Rectal smooth muscle tissue (tissue), 1 donor: ENCODE data around the gene XCR1.
"Not testable (repeated sequence)": the region's sequence is repeated elsewhere in the genome, so short reads cannot be mapped to it uniquely, and the experiment has no call there.

Experiments used
- H3K27ac ChIP-seq: one replicate; pipeline ENCODE4 v1.7.0; 2013; ENCODE audit warnings: low read depth, low read length, inconsistent platforms
- H3K27me3 ChIP-seq: one replicate; pipeline ENCODE4 v1.7.0; 2013; ENCODE audit warnings: low read length; ENCODE audit not compliant: control insufficient read depth, insufficient read depth
- H3K36me3 ChIP-seq: one replicate; pipeline ENCODE4 v1.7.0; 2013; ENCODE audit warnings: low read length; ENCODE audit not compliant: control insufficient read depth, insufficient read depth
- H3K4me1 ChIP-seq: one replicate; pipeline ENCODE4 v1.7.0; 2013; ENCODE audit warnings: low read length; ENCODE audit not compliant: control insufficient read depth, insufficient read depth
- H3K4me3 ChIP-seq: one replicate; pipeline ENCODE4 v1.7.0; 2013; ENCODE audit warnings: low read length
- H3K9ac ChIP-seq: one replicate; pipeline ENCODE4 v1.7.0; 2013; ENCODE audit warnings: low read length

The XCR1 gene

DNA sequence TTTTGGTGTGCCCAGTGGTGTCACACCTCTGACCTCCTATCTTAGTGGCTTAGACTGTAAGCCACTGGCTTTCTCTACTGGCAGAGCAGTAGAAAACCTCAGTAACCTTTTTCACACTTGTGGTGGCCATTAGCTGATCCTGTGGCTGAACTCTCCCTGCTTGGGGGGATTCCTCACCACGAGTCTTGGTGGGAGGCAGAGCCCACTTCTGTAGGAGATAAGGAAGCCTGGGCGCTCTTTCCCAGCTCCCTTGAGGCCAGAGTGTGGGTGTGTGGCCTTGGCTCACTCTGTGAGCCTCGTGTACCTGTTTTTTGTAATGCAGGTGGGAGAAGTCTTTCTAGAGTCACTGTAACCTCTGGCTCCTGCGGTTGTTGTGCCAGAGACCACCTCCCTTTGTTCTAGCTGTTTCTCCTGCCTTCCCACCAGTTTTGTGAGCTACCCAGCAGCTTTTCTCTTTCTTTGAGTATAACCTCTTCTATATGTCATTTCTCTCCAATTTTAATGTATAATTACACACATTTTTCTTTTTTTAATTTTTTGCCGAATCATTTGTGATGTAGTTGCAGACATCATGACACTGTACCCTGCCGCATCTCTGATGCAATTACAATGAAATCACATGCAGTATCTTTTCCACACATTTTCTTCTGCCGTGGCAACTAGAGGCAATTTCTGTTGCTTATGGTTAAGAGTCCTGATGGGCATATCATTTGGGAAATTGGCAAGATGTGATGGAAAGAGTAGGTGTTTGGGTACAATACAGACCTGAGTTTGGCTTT lies 13.8 kb downstream of the XCR1 start:
- H3K36me3 ChIP-seq: no peaks in the 10 kb centered on the region
- H3K27me3 ChIP-seq: no peaks in the 10 kb centered on the region
- H3K27ac ChIP-seq: no peak overlapping the region
- no peak overlapping the region for H3K4me3 ChIP-seq
- no peaks in the 10 kb centered on the region for H3K4me1 ChIP-seq
- H3K9ac ChIP-seq: no peak overlapping the region

DNA sequence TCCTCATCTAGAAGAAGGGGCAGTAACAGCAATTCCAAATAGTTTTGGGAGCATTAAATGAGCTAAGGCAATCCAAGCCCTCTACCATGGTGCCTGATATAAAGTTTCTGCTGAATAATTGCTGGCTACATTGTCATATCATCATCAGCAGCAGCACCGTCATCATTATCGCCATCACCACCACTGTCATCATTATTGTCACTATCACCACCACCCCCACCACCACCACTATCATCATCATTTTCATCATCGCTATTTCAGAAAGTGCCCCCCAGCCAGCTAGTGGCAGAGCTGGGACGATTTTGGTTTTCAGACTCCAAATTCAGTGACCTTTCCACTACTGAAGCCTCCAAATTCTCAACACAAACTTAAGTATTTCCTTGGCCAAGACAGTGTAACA lies 15.0 kb downstream of the XCR1 start:
- H3K27me3 ChIP-seq: no peaks in the 10 kb centered on the region
- no peak overlapping the region for H3K27ac ChIP-seq
- no peak overlapping the region for H3K9ac ChIP-seq
- no peaks in the 10 kb centered on the region for H3K36me3 ChIP-seq
- no peak overlapping the region for H3K4me3 ChIP-seq
- no peaks in the 10 kb centered on the region for H3K4me1 ChIP-seq

DNA sequence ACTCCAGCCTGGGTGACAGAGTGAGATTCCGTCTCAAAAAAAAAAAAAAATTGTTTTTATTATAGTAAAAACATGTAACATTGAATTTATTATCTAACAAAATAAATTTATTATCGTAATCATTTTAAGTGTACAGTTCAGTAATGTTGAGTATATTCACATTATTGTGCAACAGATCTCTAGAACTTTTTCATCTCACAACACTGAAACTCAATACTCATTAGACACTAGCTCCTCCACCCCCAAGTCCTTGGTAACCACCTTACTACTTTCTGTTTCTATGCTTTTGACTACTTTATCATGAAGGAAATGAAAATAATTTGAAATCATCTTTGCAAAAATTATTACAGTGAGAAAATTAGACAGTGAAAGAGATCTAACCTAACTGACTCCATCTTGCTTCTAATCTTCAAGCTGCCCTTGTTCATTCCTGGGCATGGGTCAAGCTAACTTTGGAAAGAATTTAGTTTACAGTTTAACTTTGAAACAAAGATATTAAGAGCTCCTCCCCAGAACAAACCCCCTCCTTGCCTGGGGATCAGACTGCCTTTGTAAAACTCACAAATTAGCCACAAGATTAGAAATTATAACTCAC lies 16.7 kb downstream of the XCR1 start:
- Histone ChIP-seq H3K4me3 (no peak overlapping the region), H3K9ac (no peak overlapping the region), H3K27ac (no peak overlapping the region), H3K27me3 (no peaks in the 10 kb centered on the region), H3K36me3 (no peaks in the 10 kb centered on the region), H3K4me1 (peaks cover 4% of the 10 kb centered on the region)

DNA sequence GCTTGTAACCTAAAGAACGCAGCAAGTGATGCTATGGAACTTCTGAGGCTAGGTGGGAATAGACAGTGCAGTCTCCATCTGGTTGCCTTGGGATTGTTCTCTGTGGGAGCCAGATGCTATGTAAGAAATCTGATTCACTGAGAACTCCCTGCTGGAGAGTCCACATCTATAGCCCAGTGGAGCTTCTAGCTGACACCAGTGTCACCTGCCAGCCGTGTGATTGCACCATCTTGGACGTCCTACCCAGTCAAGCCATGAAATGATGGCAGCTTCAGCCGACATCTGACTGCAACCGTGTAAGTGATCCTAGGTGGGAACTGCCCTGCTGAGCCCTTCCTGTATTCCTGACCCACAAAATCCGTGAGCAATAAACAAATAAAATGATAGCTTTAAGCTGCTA lies 19.2 kb downstream of the XCR1 start:
- peaks cover 4% of the 10 kb centered on the region for H3K4me1 ChIP-seq
- H3K27ac ChIP-seq: no peak overlapping the region
- no peaks in the 10 kb centered on the region for H3K27me3 ChIP-seq
- H3K4me3 ChIP-seq: no peak overlapping the region
- no peak overlapping the region for H3K9ac ChIP-seq
- no peaks in the 10 kb centered on the region for H3K36me3 ChIP-seq

DNA sequence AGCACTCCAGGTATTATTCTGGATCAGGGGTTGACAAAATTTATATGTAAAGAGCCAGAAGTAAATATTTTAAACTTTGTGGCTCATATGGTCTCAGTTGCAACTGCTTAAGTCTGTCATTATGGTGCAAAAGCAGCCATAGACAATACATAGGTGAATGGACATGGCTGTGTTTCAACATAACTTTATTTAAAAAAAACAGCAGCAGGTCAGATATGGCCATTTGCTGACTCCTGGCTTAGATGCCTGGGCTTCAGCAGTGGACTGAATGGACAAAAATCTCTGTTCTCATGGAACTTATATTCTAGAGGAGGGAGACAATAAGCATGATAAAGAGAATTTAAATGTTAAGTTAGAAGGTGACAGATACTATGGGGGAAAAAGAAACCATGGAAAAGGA lies 20.0 kb downstream of the XCR1 start:
- Histone ChIP-seq H3K36me3 (no peaks in the 10 kb centered on the region), H3K9ac (no peak overlapping the region), H3K27ac (no peak overlapping the region), H3K27me3 (no peaks in the 10 kb centered on the region), H3K4me1 (peaks cover 4% of the 10 kb centered on the region), H3K4me3 (no peak overlapping the region)

DNA sequence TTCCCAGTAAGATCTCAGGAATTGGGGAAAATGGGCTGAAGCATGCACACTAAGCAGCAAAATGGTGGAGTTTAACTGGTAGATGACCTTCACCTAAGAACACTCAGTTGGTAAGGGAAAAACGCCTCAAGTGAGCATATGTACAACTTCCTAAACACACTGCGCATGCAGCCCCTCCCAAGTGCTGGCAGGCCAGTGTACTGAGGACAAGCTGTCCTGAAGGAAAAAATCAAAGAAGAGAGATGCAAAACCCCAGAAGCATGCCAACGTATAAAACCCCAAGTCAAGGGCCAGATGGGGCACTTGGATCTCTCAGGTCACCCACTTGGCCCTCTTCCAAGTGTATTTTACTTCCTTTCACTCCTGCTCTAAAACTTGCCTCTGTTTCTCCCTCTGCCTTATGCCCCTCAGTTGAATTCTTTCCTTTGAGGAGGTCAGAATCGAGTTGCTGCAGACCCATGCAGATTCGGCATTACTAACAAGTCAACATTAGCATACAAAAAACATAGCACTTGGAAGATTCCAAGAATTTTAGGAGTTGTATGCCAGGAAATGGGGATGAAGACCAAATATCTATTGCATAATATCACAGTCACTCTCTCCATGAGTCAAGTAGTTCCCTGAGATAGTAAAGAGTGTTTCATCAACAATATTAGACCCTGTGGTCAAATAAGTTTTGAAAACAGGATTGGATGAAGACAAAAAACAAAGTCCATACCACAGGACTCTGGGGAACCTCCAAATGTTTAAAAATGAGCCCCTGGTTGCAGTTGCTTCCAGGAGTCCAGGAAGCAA lies 20.8 kb downstream of the XCR1 start:
- Histone ChIP-seq H3K9ac (no peak overlapping the region), H3K4me3 (no peak overlapping the region), H3K36me3 (no peaks in the 10 kb centered on the region), H3K27me3 (no peaks in the 10 kb centered on the region), H3K27ac (no peak overlapping the region), H3K4me1 (peaks cover 4% of the 10 kb centered on the region)

DNA sequence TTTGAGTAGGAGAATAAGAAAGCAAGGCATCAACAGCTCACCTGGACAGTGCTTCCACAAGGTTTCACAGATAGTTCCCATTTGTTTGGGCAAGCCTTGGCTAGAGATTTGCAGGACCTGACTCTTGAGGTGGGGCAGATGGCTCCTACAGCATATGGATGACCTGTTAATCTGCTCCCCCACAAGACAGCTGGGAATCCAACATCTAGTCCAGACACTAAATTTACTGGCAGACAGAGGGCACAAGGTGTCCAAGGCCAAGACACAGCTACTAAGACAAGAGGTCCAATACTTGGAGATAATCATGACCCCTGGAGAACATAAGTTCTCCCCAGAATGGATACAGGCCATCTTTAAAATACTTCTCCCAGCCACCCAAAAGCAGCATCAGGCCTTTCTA lies 23.6 kb downstream of the XCR1 start:
- H3K36me3 ChIP-seq, H3K4me1 ChIP-seq, H3K27ac ChIP-seq, H3K9ac ChIP-seq, H3K4me3 ChIP-seq, H3K27me3 ChIP-seq: not testable (repeated sequence)

DNA sequence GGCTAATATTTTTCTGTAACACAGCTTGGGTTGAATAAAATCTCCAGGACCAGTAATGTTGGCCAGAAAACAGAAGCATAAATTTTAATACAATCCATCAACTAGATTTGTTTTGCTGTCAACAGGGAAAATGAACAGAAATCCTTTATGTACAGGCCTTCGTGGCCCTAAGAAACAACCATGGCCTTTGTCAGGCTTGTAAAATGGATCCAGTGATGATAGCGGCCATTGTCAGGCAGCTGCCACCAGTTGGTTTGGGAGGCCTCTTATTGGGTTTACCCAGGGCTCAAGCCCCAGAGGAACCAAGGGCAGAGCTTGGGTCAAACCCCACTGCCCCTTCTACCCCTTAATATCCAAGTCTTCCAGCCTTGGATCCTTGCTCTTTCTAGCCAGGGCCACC lies 26.1 kb downstream of the XCR1 start:
- Histone ChIP-seq H3K27ac (no peak overlapping the region), H3K36me3 (no peaks in the 10 kb centered on the region), H3K4me3 (no peak overlapping the region), H3K27me3 (no peaks in the 10 kb centered on the region), H3K9ac (no peak overlapping the region), H3K4me1 (no peaks in the 10 kb centered on the region)

DNA sequence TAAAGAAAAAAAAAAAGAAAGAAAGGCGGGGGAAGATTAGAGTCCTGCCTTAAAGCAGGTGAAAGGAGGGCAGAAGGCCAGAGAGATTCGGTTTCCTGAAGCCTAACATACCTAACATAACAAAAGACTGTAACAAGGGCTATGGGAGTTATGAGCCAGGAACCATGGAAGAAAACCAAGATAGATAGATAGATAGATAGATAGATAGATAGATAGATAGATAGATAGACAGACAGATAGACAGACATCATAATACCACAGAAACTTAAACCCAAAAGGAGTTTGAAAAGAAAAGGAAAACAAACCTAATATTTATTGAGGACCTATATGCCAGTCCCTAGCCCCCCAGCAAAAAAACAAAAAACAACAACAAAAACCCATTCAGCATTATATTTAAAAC lies 29.3 kb downstream of the XCR1 start:
- Histone ChIP-seq H3K4me1 (peaks cover 6% of the 10 kb centered on the region), H3K4me3 (no peak overlapping the region), H3K36me3 (no peaks in the 10 kb centered on the region), H3K27me3 (no peaks in the 10 kb centered on the region), H3K9ac (no peak overlapping the region), H3K27ac (no peak overlapping the region)

DNA sequence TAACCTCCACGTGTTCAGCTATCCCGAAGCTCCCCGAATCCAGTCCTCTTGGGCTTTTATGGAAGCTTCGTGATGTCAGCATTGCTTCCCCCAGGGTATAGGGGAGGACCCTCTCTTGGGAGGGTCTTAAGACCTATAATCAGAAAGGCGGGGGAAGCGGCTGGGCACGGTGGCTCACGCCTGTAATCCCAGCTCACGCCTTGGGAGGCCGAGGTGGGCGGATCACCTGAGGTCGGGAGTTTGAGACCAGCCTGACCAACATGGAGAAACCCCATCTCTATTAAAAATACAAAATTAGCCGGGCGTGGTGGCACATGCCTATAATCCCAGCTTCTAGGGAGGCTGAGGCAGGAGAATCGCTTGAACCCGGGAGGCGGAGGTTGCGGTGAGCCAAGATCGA lies 29.8 kb downstream of the XCR1 start:
- H3K4me1 ChIP-seq: peaks cover 10% of the 10 kb centered on the region
- not testable (repeated sequence) for H3K9ac ChIP-seq, H3K27ac ChIP-seq, H3K4me3 ChIP-seq, H3K36me3 ChIP-seq, H3K27me3 ChIP-seq

DNA sequence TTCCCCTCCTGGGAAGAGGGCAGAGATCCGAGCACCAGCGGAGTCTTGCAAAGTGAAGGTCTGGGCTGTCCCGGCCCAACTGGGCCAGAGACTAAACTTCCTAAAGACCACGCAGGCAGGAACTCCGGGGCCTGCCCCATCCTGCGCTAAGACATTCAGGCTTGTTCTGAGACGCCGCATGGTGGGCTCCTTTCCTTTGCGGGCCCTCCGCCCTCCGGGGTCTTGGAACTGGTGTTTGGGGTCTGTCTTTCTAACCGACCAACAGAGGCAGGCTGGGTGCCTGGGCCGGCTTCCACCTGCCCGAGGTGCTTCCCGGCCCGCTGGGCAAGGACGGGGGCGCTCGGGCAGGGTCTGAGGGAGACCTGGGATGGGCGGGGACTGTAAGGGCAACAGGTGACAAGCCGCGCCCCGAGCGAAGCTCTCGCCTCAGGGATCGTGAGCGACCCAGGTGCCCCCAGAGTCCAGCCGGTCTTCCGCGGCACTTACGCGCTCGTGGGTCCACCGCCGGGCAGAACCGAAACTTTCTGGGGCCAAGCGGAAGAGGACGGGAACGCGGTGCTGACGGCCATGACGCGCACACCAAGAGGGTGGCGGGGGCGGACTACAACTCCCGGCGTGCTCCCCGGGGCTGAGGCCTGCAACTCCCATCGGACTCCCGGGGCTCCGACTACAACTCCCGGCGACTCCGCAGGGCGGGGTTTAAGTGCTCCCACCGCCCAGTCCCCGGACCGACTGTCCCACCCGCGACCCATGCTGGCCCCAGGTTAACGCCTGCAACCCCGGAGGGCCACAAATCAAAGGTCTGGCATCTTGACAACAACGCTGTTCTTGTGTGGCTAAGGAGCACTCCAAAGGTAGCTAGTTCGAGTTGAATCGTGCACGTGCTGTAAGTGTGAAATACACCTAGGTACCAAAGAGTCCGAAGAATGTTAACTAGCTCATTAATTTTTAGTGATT lies 31.8 kb downstream of the XCR1 start, which contains the start of gene FYCO1:
Gene FYCO1 (minus strand): TSS at position 589 of the 957 bp plus-strand sequence. CDS start 10,914 bp downstream, outside the sequence.
- Histone ChIP-seq H3K4me1 (peaks cover 17% of the 10 kb centered on the region), H3K27ac (peak within 1 kb of the TSS; percentile 91), H3K36me3 (no peaks in the 10 kb centered on the region), H3K9ac (peak within 1 kb of the TSS; percentile 87), H3K4me3 (peak within 1 kb of the TSS; percentile 94), H3K27me3 (no peaks in the 10 kb centered on the region)
